GM21576 (cell line): ENCODE measurements around the gene ASNSD1.
"Not testable (repeated sequence)": the region's sequence is repeated elsewhere in the genome, so short reads cannot be mapped to it uniquely, and the experiment has no call there.

ENCODE experiments used
- ATAC-seq: cut with Tn5 transposase; IDR thresholded peaks from one replicate; pipeline ENCODE4 v1.9.1; 2021; ENCODE audit warnings: mild to moderate bottlenecking, moderate library complexity; ENCODE audit not compliant: unreplicated experiment

Gene ASNSD1

DNA sequence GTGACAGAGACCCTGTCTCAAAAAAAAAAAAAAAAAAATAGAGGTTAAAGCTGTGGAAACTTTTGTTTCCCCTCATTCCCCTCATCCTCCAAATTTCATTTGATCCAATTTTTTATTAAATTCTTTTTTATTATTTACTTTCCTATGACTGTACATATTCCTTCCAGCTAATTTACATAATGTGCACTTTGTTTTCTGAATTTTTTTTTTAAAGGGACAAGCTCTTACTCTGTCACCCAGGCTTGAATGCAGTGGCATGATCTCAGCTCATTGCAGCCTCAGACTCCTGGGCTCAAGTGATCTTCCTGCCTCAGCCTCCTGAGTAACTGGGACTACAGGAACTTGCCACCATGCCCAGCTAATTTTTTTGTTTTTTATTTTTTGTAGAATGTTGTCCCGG is 23.6 kb downstream of the ASNSD1 start:
- ATAC-seq, result no peak

DNA sequence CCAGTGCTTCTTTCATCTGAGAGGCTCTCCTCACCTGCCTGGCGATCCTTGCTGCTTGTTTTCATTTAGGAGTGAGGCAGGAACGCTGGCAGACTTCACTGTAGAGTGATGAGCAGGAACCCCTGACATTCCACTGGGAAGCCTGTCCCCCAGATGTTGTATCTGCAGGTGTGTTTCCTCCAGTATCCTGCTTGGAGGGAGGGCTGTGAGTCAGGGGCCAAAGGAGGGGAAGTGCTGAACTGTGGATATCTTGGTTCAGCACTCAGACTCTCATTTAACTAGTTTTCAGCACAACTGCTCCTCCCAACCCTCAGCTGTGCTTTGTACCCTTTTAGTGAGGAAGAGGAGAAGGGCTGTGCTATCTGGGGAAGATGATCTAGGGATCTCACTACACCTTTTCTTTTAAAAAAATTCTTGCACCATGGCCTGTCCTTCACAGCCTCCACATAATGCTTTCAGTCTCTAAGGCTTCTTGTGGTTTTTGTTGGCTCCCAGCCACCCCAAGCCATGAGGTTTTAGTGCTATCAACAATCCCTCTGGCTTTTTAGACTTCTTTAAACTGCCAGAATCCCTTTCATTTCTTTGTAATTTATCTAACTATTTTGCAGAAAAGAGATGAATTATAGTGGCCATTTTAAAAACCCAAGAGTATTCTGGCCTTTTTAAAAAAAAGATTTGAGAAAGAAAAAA is 24.4 kb downstream of the ASNSD1 start:
- no peak for ATAC-seq

- ATAC-seq, result not testable (repeated sequence)
Observed at GRCh38 chr2:189687796-189688195, 26.5 kb downstream of the ASNSD1 start.

DNA sequence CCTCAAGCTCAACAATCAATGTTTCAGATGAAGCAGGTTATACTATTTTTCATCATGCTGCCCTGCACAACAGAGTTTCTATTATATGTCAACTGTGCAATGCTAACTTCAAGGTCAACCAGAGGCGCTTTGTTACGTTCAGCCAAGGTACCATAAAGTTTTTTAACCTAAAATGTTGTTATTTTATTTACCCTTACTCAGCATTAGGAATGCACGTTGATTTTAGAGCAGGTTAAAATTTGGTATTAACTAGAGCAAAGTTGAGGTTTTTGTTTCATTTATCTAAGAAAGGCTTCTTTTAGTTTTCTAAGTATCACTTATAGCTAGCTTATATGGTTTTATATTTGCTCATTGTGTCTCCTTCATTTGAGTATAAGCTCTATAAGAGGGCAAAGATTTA is 35.0 kb downstream of the ASNSD1 start:
- ATAC-seq, result no peak

GRCh38 chr2:189698020-189698887 is 37.0 kb downstream of the ASNSD1 start:
- no peak for ATAC-seq

GRCh38 chr2:189700681-189701080 is 39.4 kb downstream of the ASNSD1 start:
- ATAC-seq, result no peak

- no peak for ATAC-seq
Observed at GRCh38 chr2:189702071-189702470, 40.8 kb downstream of the ASNSD1 start.

DNA sequence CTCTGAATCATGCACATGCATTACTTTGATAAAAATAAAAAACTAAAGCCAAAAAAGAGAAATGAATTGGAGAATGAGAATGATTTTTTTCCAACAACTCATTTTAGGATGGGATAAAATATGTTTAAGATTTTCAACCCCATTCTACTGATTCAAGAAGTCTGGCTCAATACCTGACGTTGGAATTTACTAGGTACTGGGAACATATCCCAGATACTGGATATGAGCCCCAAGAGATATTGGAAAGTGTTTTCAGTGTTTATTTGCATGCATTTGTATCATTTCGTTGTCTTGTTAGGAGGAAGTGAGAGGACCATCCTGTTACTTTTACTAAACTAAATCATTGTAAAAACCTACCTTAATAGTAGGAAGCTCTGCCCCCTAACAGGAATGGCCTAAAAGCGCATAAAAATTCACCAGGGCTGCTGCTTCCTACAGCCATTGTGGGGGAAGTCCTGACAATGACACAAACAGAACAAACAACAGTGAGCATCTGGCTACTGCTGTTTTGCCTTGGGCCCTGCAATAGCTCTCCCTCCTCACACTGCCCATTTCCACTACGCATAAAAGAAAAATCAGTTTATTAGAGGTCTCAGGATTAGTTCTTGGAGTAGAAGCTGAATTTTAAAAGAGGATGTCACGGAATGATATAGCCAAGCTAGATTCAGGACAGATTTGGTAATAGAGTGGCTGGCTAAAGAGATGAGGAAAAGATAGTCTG is 48.4 kb downstream of the ASNSD1 start:
- ATAC-seq, result no peak

GRCh38 chr2:189717593-189717992 is 56.3 kb downstream of the ASNSD1 start:
- ATAC-seq, result not testable (repeated sequence)

GRCh38 chr2:189719571-189719970 is 58.3 kb downstream of the ASNSD1 start:
- no peak for ATAC-seq
